ENCODE measurements around the gene POC1A. TPM values are rescaled to one million over a fixed set of nuclear protein-coding genes. Genes with fewer than 3 reads are reported as not detected.

Gene POC1A
- total RNA-seq, 1 experiment from 2014 or later: 43.0 TPM

DNA sequence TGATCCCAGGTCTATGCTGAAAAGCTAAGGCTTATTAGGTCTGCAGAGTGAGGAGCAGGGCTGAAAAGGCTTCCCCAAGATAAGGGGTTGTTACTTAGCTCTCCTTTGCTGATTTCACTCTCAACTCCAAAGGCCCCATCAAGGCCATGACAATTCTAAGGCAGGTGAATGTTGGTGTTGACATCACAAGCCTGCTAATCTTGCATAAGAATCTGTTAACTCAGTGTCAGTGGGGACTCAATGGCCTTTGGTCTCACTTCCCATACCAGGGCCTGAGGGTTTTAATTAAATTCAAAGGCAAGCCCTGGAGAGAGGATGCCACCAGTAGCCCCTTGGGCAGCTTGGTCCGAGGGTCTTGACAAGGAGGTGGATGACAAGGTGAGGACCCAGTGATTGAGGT, 34.3 kb upstream of the POC1A start:
- Histone ChIP-seq H3K9me3 (ENCODE audit: low read length) (no peaks in the 10 kb centered on the region), H3K27ac (ENCODE audit: low read length) (no peak overlapping the region), H3K9ac (ENCODE audit: low read length) (no peak overlapping the region), H3K4me1 (ENCODE audit: insufficient read depth, low read length) (peaks cover 7% of the 10 kb centered on the region; the same call in 1 of the 2 replicates), H3F3A (ENCODE audit: low read length, unreplicated experiment) (no peaks in the 10 kb centered on the region), H3K79me2 (ENCODE audit: low read length) (no peaks in the 10 kb centered on the region), H3K36me3 (ENCODE audit: low read depth, low read length) (no peaks in the 10 kb centered on the region), H2AFZ (ENCODE audit: low read length) (no peak overlapping the region), H3K9me2 (replicated peaks; ENCODE audit: low read length) (no peaks in the 10 kb centered on the region), H3K27me3 (ENCODE audit: low read length) (no peaks in the 10 kb centered on the region), H3K4me2 (ENCODE audit: low read length) (no peak overlapping the region), H3K4me3 (ENCODE audit: low read length) (no peak overlapping the region), H4K20me1 (ENCODE audit: low read length) (no peaks in the 10 kb centered on the region)
- TF ChIP-seq EZH2phosphoT487 (IDR thresholded peaks at IDR 0.05; ENCODE audit: borderline replicate concordance, low read length): no peak
- TF ChIP-seq EZH2 (IDR thresholded peaks at IDR 0.05; ENCODE audit: low read length, unreplicated experiment): no peak
- TF ChIP-seq, protein P1, sequence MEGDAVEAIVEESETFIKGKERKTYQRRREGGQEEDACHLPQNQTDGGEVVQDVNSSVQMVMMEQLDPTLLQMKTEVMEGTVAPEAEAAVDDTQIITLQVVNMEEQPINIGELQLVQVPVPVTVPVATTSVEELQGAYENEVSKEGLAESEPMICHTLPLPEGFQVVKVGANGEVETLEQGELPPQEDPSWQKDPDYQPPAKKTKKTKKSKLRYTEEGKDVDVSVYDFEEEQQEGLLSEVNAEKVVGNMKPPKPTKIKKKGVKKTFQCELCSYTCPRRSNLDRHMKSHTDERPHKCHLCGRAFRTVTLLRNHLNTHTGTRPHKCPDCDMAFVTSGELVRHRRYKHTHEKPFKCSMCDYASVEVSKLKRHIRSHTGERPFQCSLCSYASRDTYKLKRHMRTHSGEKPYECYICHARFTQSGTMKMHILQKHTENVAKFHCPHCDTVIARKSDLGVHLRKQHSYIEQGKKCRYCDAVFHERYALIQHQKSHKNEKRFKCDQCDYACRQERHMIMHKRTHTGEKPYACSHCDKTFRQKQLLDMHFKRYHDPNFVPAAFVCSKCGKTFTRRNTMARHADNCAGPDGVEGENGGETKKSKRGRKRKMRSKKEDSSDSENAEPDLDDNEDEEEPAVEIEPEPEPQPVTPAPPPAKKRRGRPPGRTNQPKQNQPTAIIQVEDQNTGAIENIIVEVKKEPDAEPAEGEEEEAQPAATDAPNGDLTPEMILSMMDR (conservative IDR thresholded peaks at IDR 0.05; ENCODE audit: low read depth, low read length): no peak
- DNase-seq (no peak), ATAC-seq (no peak)
- no TSS peak for BruUV-seq (replicated peaks)
- CTCF ChIA-PET: no interaction called here
- POLR2A ChIA-PET (ENCODE audit: unreplicated experiment): interaction anchor here (0.5 to 0.6 kb wide), 2 partner anchors 35 to 145 kb away, joined by 3 to 4 read pairs; no protein-coding TSS in a partner anchor
- intact Hi-C loops (cut with micrococcal nuclease): no loop called here

DNA sequence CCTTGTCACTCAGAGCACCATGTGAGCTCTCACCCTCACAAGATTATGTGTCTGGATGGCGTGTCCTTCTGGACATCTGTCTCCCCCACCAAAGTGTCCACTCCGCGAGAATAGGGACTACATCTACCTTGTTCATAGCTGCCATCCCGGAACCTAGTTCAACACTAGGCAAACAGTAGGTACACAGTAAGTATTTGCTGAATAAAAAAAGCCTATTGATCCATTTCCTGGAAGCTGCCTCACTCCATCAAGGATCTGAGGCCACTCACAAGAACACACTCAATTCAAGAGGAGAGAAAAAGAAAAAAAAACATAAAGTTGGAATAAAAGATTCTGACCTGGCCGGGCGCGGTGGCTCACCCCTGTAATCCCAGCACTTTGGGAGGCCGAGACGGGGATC, 32.5 kb upstream of the POC1A start:
- Histone ChIP-seq H3K79me2 (ENCODE audit: low read length) (no peaks in the 10 kb centered on the region), H2AFZ (ENCODE audit: low read length) (no peak overlapping the region), H3K36me3 (ENCODE audit: low read depth, low read length) (no peaks in the 10 kb centered on the region), H3K4me3 (ENCODE audit: low read length) (no peak overlapping the region), H3F3A (ENCODE audit: low read length, unreplicated experiment) (no peaks in the 10 kb centered on the region), H3K9me2 (replicated peaks; ENCODE audit: low read length) (no peaks in the 10 kb centered on the region), H3K4me1 (ENCODE audit: insufficient read depth, low read length) (no peaks in the 10 kb centered on the region), H3K27ac (ENCODE audit: low read length) (no peak overlapping the region), H3K4me2 (ENCODE audit: low read length) (no peak overlapping the region), H3K9me3 (ENCODE audit: low read length) (no peaks in the 10 kb centered on the region), H3K9ac (ENCODE audit: low read length) (no peak overlapping the region), H3K27me3 (ENCODE audit: low read length) (no peaks in the 10 kb centered on the region), H4K20me1 (ENCODE audit: low read length) (no peaks in the 10 kb centered on the region)
- TF ChIP-seq EZH2 (IDR thresholded peaks at IDR 0.05; ENCODE audit: low read length, unreplicated experiment): no peak
- TF ChIP-seq, protein P1 (conservative IDR thresholded peaks at IDR 0.05; ENCODE audit: low read depth, low read length): no peak
- TF ChIP-seq EZH2phosphoT487 (IDR thresholded peaks at IDR 0.05; ENCODE audit: borderline replicate concordance, low read length): no peak
- BruUV-seq (replicated peaks): no TSS peak
- ChIA-PET POLR2A (ENCODE audit: unreplicated experiment) (no interaction called here), CTCF (no interaction called here)
- intact Hi-C loops (cut with micrococcal nuclease): no loop called here
- DNase-seq (no peak), ATAC-seq (no peak)

DNA sequence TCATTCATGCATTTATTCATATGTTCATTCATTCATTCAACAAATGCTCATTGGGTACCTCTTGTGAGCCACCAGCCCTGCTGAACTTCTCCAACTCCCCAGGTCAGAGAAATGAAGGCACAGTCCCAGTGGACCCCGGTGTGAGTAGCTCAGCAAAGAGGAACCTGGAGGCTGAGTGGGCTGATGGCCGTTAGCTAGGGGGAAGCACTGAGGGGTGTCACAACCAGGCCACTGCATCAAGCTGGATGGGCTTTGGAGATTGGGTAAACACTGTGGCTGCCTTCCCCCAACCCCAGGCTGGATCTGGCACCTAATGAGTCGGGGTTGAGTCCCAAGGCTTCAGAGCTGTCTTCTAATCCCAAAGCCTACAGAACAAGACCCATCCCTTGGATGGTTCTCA, 31.6 kb upstream of the POC1A start:
- no peak for DNase-seq
- Histone ChIP-seq H3K36me3 (ENCODE audit: low read depth, low read length) (no peaks in the 10 kb centered on the region), H3F3A (ENCODE audit: low read length, unreplicated experiment) (no peaks in the 10 kb centered on the region), H3K79me2 (ENCODE audit: low read length) (no peaks in the 10 kb centered on the region), H3K9me2 (replicated peaks; ENCODE audit: low read length) (no peaks in the 10 kb centered on the region), H3K4me1 (ENCODE audit: insufficient read depth, low read length) (no peaks in the 10 kb centered on the region), H3K27ac (ENCODE audit: low read length) (no peak overlapping the region), H3K9me3 (ENCODE audit: low read length) (no peaks in the 10 kb centered on the region), H4K20me1 (ENCODE audit: low read length) (no peaks in the 10 kb centered on the region), H2AFZ (ENCODE audit: low read length) (no peak overlapping the region), H3K9ac (ENCODE audit: low read length) (no peak overlapping the region), H3K4me2 (ENCODE audit: low read length) (no peak overlapping the region), H3K4me3 (ENCODE audit: low read length) (no peak overlapping the region), H3K27me3 (ENCODE audit: low read length) (no peaks in the 10 kb centered on the region)
- no peak for ATAC-seq
- ChIA-PET CTCF (no interaction called here), POLR2A (ENCODE audit: unreplicated experiment) (no interaction called here)
- intact Hi-C loops (cut with micrococcal nuclease): no loop called here
- no TSS peak for BruUV-seq (replicated peaks)
- TF ChIP-seq EZH2phosphoT487 (IDR thresholded peaks at IDR 0.05; ENCODE audit: borderline replicate concordance, low read length) (no peak), EZH2 (IDR thresholded peaks at IDR 0.05; ENCODE audit: low read length, unreplicated experiment) (no peak)
- TF ChIP-seq, protein P1 (conservative IDR thresholded peaks at IDR 0.05; ENCODE audit: low read depth, low read length): no peak
